Measurements from ENCODE around the gene JPH3.
A peak's percentile ranks its signal among the peaks of the same experiment; 100 is the strongest.
"Not testable (repeated sequence)": the region's sequence is repeated elsewhere in the genome, so short reads cannot be mapped to it uniquely, and the experiment has no call there.

JPH3 gene

DNA sequence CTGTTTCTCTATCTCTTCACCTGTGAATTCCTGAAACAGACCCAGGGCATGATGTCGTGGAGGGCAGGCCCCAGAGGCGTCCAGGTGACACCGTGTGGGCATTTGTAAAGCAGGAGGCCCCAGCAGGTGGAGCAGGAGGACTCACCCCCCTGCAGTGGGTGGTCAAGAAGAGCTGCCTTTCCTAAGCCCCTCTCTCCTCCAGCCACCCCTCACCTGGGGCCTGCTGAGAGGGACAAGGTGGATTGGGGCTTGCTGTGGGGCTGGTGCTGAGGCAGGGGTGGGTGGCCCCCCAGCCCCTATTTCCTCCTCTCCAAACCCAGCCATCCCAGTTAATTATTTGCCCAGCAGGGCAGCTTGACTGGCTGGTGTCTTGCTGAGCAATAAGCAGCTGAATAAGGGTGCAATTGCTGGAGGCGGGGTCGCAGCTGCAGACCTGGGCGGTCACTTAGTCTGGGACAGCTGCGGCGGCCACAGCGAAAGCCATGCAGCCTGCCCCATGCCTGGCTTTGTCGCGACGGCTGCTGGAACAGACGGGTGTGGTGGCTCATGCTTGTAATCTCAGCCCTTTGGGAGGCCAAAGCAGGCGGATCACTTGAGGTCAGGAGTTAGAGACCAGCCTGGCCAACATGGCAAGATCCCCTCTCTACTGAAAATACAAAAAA lies 56.4 kb downstream of the JPH3 start:
- no peak for DNase-seq

DNA sequence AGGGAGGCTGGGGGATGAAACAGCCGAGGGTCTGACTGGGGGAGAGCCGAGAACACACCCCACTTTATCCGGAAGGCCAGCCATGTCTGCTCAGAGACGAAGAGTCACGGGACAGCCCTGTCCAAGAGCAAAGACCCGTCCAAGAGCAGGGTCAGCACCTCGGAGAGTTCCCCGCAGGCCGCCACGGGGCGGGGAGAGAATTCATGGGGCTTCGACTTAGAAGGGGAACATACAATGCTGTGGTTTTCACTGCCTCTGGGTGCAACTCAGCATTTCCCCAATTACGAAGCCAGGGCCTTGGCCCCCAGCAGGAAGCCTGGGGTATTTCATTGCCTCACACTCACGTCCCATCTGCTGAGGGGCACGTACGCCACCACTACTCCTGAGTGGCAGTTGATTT lies 59.3 kb downstream of the JPH3 start:
- peak; percentile 29 to 45 for DNase-seq

DNA sequence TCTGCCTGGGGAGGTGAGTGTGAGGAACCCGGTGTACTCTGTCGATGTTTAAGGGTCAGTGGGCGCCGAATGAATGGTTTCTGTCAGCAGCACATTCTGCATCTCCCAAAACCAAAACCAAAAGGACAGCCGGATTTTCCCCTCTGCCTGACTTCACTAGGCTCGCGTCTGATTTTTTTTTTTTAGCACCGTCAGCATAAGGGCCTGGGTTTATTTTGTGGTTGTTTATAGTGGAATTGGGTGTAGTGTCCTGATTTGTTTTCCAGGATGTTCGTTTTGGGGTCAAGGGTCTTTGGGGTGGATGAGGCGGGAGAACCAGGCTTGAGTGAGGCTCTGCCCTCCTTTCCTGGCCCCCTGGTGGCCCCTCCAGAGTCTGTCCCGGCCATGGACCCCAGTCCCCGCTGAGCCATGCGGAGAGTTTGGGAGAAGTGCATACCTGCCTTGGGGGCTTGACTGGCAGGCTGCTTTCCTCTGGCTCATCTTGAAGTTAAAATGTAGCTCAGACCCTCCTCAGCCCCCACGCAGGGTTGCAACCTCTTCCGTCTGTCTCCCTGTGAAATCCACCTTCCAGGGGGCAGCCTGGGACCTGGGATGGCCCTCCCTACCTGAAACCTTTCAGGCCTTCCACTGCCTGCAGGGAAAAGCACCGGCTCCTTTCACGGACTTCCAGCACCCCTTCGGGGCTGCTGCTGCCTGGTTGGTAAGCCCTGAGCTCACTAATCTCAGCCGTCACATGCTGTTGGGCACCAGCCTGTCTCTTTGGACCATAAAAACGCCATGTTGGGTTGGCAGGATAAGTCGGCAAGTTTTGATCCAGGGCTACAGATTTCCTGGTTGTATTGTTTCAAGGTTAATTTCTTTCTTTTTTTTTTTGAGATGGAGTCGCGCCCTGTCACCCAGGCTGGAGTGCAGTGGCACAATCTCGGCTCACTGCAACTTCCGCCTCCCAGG lies 60.2 kb downstream of the JPH3 start:
- no peak for DNase-seq

DNA sequence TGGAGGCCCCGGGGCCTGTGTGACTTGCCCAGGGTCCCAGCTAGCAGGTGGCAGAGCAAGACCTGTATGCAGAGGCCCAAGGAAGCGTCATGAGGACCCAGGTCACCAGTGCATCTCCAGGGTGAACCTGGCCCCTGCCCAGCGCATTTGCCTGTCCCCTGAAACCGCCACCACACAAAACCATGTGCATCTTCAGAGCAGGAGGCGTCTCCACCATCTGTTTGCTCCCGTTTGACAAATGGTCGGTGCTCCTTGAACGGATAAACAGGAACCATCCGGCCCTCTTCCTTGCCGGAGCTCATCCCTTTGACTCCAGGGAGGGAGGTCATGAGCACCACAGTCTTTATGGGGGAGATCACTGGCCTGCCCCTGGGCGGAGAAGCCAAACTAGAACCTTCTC lies 62.5 kb downstream of the JPH3 start:
- no peak for DNase-seq

DNA sequence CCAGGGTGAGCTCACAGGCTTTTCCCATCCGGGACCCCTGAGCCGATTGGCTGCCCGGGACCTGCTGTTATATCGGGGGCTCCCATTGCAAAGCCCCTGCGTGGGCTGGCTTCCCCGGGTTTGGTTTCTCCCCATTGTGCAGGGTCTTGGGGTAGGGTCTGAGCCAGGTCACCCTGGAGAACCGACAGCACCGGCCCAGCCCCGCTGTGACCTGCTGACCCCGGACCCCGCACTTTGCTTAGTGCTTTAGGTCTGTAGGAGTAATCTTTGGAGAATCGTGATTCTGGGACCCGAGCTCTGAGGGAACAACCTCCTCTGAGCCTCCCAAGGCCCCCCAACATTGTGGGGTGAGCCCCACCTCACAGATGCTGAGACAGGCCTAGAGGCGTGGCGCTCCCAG lies 62.9 kb downstream of the JPH3 start:
- no peak for DNase-seq

DNA sequence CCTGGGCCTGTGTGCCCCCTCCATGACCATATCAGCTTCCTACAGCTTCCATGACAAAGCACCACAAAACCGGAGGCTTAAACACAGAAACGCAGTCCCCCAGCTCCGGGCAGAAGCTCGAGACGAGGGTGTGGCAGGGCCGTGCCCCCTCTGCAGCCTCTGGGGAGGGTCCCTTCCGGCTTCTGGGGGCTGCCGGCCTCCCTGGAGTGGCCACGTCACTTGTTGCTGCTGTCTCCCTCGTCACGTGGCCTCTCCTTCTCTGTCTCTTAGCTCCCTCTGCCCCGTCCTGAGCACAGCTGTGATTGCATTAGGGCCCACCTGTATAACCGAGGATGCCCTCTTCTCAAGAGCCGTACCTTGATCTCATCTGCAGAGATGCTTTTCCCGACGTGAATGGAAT lies 64.6 kb downstream of the JPH3 start:
- no peak for DNase-seq

DNA sequence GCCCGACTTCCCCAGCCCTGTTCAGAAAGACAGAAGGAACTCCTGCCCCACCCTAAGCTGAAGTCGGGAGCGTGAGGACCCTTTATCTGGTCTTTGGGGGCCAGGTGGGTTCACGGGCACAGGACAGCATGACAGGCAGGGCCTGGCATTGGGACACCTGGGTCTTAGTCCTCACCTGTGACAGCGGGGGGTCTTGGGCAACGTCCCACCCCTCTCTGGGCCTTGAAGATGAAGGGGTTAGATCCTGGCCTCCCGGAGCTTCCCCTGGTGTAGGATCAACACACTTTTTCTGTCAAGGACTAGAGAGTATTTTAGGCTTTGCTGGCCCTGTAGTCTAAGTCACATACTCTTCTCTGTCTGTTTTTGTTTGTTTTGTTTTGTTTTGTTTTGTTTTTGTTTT lies 65.1 kb downstream of the JPH3 start:
- DNase-seq = no peak

DNA sequence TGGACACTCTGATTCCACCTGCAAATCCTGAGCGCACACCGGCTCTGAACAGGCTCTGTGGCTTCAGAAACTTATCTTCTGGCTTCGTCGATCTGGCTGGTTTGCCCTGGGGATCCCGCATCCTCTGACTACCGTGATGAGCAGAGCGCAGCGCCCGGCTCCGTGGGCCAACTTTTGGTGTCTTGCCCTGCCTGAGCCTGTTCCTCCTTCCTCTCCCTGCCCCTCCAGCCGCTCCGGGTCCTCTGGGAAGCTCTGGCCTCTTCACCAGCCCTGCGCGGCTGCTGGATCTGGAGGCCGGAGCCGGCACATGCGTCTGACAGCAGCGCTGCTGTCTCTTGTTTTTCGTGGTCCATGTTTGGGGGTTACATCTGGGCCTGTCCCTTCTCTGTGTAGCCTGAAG lies 65.6 kb downstream of the JPH3 start:
- no peak for DNase-seq

DNA sequence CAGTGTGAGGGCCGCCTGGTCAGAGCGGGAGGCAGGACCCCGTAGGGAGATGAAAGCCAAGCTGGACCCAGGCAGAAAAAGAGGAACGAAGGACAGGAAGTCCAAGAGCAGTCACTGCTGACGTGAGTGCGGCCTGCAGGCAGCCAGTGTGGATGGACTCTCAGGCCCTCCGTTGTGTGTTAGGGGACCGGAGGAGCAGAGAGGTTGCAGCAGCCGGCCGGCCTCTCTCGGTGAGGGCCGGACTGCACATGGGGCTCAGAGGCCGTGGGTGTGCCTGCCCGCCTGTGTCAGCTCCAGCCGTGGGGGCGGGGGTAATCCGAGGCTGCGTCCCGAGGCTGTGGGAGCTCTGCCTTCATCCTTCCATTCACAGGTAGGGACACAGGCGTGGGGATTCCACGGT lies 67.4 kb downstream of the JPH3 start:
- no peak for DNase-seq

DNA sequence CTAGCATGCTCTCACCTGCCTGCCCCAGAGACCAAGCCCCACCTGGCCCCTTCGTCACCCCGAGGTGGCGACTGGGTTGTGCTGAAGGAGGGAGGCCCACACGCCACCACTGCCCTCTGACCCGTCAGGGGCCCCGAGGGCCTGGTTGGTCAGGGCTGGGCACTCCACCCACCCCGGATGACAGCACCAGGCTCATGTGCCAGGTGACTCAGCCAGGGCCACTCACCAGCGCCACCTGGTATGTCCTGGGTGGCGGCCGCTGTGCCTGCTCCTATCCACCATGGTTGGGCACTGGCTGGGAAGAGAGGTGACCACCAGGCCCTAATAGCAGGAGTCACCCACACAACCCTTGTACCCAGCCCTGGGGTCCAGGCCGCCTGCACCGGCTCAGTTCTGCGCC lies 68.9 kb downstream of the JPH3 start:
- DNase-seq = no peak

DNA sequence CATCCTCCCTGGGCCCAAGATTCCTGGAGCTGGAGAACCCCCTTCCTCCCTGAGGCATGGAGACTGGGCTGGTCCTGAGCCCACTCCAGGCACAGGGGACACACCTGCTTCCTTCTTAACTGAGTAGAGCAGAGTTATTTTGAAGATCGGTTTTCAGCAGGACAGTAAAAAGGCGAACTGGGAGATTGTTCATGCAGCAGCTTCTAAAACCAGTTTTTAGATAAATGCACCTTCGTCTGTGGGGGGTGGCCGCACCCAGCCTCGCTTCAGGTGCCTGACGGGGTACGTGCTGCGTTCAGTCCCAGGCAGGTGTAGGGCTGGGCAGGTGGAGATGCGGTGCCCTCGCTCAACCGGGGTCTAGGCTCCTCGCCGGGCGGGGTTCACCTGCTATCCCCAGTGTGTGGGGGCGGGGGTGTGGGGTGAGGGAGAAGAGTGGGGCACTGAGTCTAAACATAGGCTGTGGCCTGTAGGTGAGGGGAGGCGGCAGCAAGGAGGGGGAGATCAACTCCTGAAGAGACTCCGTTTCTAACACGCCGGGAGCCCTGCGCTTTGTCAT lies 69.5 kb downstream of the JPH3 start:
- no peak for DNase-seq

DNA sequence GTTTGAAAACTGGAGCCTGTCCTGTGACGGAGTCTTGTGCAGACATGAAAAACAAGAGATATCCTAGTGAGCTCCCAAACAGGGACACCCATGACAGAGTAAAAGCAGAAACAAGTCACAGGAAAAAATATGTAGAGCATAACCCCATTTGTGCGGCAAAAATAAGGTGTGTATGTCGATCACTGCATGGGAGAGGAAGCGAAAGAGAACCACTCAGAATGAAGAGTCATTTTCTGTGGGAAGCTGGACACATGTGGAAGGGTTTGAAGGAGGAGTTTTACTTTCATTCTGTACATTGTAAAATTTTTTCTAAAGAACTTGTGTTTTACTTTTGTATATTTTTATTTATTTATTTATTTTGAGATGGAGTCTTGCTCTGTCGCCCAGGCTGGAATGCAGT lies 72.1 kb downstream of the JPH3 start:
- no peak for DNase-seq

DNA sequence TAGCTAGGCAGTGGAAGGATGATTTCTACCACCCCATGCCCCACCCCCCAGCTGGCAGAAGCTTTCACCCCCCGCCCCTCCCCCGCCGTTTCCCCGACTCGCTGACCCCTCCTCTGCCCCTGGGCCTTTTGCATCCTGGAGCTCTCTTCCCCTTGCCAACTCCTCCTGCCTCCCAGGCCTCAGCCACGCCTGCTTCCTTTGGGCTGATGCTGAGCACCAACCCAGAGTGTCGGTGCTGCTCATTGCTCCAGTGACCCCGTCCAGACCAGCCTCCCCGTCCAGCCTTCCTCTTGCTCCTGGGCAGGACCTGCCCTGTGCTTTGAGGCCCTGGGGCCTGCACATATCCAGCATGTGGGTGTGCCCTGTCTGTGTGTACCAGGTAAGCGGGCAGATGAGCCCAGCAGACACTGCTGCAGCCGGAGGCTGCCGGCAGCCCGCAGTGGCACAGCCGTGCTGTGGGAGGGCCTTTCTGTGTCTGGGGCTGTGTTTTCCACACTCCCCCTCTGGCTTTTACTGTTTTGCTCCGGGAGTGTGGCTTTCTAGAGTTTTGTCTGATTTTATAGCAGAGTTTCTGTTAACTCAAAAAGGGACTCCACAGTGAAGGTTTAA lies 72.9 kb downstream of the JPH3 start:
- DNase-seq = no peak

DNA sequence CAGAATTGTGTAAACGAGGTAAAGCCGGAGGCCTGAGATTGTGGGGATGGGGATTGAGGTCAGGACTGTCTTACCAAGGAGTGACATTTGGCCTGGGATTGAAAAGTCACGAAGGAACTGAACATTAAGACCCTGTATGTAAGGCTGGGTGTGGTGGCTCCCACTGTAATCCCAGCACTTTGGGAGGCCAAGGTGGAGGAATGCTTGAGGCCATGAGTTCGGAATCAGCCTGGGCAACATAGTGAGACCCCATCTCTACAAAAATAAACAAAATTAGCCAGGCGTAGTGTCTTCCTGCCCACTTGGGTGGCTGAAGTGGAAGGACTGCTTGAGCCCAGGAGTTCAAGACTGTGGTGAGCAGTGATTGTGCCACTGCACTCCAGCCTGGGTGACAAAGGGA lies 75.5 kb downstream of the JPH3 start:
- no peak for DNase-seq

DNA sequence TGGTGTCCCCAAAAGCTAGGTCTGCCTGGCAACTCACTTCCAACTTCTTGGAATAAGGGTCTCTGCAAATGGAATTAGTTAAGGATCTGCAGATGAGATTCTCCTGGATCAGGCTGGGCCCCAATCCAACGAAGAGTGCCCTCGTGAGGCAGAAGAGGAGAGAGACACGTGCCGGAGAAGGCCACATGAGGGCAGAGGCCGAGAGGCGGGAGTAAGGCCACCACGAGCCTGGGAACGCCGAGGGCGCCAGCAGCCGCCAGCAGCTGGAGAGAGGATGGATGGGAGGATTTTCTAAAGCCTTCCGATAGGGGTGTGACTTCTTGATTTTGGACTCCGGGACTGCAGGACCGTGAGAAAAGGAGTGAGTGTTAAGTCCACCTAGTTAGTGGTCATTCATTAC lies 76.3 kb downstream of the JPH3 start:
- DNase-seq = no peak

DNA sequence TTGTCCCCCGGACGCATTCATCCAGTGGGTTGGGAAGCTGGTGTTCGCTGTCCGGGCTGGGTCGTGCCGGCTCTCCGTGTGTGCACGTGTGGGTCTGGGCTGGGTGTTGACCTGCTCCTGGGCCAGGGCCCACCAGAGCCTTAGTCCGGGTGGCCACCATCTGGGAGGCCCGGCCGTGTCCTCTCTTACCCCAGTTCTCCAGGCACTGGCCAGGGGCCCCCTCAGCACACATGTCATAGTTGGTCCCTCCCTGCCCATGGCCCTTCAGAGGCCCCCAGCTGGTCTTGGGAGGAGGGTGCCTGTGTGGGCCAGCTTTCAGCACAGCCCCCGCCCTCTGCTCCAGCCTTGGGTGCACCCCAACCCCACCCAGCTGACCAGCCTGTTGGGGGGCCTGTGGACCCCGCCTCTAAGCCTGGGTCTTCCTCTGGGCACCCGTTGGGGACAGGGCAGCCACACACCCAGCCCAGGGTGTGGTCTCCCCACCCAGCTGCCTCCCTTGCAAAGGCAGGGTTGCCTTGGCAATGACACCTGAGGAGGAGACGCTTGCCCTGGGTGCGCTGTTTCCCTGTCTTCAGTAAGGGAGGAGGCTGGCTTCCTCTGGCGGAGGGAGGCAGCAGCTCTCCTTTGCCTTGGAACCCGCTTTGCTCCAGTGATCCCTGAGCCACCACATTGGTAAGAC lies 77.4 kb downstream of the JPH3 start:
- no peak for DNase-seq

DNA sequence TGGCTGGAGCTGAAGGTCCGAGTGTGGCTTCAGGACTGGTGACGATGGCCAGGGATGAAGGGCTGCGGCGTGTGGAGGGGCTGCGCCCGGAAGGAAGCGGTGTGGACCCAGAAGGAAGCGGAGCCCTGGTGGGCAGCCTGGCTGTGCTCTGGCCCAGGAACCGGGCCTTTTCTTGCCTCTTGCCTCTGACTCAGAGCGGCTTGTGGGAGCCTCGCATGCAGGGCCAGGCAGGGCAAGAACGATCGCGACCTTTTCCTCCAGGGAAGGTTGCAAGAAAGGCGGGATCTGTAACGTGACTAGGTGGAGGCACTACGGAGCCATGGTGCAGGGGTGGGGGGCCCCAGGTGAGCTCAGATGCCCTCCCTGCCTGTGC lies 78.0 kb downstream of the JPH3 start:
- DNase-seq = no peak

DNA sequence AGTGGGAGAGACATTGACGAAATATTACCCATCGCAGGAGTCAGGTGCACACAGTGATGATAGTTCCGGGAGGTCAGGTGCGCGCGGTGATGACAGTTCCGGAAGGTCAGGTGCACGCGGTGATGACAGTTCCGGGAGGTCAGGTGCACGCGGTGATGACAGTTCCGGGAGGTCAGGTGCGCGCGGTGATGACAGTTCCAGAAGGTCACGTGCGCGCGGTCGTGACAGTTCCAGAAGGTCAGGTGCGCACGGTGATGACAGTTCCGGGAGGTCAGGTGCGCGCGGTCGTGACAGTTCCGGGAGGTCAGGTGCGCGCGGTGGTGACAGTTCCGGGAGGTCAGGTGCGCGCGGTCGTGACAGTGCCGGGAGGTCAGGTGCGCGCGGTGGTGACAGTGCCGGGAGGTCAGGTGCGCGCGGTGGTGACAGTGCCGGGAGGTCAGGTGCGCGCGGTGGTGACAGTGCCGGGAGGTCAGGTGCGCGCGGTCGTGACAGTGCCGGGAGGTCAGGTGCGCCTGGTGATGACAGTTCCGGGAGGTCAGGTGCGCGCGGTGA lies 78.8 kb downstream of the JPH3 start:
- not testable (repeated sequence) for DNase-seq

DNA sequence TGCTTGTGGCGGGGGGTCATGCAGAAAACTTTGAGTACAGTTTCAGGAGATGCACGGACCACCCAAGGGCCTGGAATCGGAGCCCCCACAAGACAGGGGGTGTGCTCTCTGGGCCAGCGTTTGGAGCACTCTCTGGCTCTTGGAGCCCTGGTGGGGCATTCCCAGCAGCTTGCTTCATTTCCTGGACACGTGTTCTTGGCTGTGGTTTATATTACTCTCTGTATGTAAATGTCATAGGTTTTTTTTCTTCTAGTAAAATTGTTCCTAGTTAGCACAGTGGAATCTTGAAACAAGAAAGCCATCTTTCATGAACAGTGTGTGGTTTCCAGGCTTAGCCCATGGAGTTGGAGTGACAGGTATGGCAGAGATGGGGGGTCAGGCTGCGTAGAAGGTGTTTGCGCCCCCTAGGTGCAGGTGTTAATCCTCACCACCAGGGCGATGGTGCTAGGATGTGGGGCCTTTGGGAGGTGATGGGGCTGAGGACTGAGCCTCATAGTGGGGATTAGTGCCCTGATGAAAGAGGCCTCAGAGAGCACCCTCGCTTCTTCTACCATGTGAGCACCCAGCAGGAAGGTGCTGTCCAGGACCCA lies 79.8 kb downstream of the JPH3 start:
- DNase-seq = no peak

DNA sequence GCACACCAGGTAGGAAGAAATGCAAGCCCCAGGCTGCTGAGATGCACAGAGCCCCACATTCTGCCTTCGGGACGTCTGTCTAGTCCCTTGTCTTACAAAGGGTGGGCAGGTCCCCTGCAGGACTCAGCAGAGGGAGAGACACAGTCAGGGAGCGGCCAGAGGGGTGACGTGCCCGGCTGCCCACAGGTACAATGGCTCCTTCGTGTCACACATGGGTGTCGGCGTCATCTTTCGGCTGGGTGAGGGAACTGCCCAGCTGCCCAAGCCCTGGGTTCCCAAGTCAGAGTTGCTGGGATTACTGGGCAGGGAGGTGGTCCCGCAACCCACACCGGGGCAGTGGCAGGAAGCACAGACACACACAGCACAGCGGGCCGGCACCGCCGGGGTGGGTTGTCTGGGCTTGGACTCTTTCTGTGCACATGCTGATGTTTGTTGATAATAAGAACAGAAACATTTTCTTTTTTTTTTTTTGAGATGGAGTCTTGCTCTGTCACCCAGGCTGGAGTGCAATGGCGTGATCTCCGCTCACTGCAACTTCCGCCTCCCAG lies 80.6 kb downstream of the JPH3 start:
- no peak for DNase-seq

DNA sequence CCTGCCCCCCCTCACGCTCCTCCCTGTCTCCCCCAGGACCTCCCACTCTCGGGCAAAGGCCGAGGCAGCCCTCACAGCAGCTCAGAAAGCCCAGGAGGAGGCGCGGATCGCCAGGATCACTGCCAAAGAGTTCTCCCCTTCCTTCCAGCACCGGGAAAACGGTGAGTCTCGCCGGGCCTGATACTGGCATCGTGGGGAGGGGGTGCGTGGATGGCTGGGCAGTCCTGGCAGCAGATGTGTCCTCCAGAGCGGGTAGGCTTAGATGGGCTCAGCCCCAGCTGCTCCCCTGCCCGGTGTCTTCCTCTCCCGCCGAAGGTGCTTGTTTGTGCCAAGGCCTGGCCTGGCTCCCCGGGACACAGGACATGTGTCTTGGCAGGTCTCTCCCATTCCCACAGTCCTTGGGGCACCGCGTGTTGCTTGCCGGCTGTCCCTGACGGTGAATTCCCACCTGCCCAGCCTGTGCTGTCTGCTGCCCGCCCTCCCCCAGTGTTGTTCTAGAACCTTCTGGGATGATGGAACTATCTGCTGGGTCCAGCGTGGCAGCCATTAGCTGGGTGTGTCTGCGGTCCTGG lies 81.9 kb downstream of the JPH3 start:
- DNase-seq = no peak
